SK-N-SH (cell line): ENCODE measurements around the gene CPA1. TPM values are rescaled to one million over a fixed set of nuclear protein-coding genes. Genes with fewer than 3 reads are reported as not detected.

ENCODE experiments used
- CTCF ChIA-PET: fragments of 300-600, 350-600 bp; formaldehyde crosslinking; extraction: SDS; loops from one replicate; lab custom pipeline; 2021; lab: Yijun Ruan, JAX
- POLR2A ChIA-PET: fragments of 350-600 bp; sonication (Branson Sonifier 250); formaldehyde crosslinking; extraction: SDS; loops from one replicate; lab custom pipeline; 2020; ENCODE audit warnings: antibody characterized with exemption, inconsistent platforms; lab: Yijun Ruan, JAX
- DNase-seq: peaks from one replicate; pipeline ENCODE4 v3.0.0; 2012
- H2AFZ ChIP-seq: fragments of 200-600 bp; sonication (generic); 2 replicates; pipeline ENCODE4 v1.8.1; 2016; ENCODE audit warnings: antibody characterized with exemption, mild to moderate bottlenecking, low read depth
- H3F3A ChIP-seq: fragments of 200-600 bp; sonication (generic); replicated peaks from 2 replicates; pipeline ENCODE3; 2016; ENCODE audit warnings: antibody characterized with exemption, mild to moderate bottlenecking; ENCODE audit not compliant: insufficient read depth
- H3K27ac ChIP-seq, 2 experiments: fragments of 200-500 bp in 1 of 2; fragments of 200-600 bp in 1 of 2; sonication (Bioruptor generic) in 1 of 2; sonication (generic), shearing (Covaris generic) in 1 of 2; 2 replicates each; pipeline versions ENCODE4 v1.5.1 to v1.6.1; 2014 to 2016; ENCODE audit warnings: low read depth in 2 of 2, inconsistent platforms in 1 of 2, low read length in 1 of 2, mild to moderate bottlenecking in 1 of 2, mixed read lengths in 1 of 2
- H3K27me3 ChIP-seq: fragments of 200-600 bp; sonication (generic), shearing (Covaris generic); 2 replicates; pipeline ENCODE4 v1.6.1; 2016; ENCODE audit warnings: mixed run types; ENCODE audit not compliant: insufficient read depth
- H3K36me3 ChIP-seq, 2 experiments: fragments of 200-500 bp in 1 of 2; fragments of 200-600 bp in 1 of 2; sonication (Bioruptor generic) in 1 of 2; sonication (generic) in 1 of 2; replicated peaks in 1 of 2; 2 replicates each; pipeline versions ENCODE3 to v1.5.1; 2014 to 2016; ENCODE audit warnings: low read length in 1 of 2, mild to moderate bottlenecking in 1 of 2; ENCODE audit not compliant: insufficient read depth in 2 of 2, control insufficient read depth in 1 of 2
- H3K4me1 ChIP-seq, 2 experiments: fragments of 200-500 bp in 1 of 2; fragments of 200-600 bp in 1 of 2; sonication (Bioruptor generic) in 1 of 2; sonication (generic), shearing (Covaris generic) in 1 of 2; 2 replicates each; pipeline versions ENCODE4 v1.5.1 to v1.6.1; 2014 to 2016; ENCODE audit warnings: low read depth in 1 of 2, low read length in 1 of 2, mixed run types in 1 of 2; ENCODE audit not compliant: insufficient read depth in 2 of 2, control insufficient read depth in 1 of 2
- H3K4me2 ChIP-seq: fragments of 200-600 bp; sonication (generic), shearing (Covaris generic); 2 replicates; pipeline ENCODE4 v1.6.1; 2017; ENCODE audit warnings: mixed run types
- H3K4me3 ChIP-seq, 2 experiments: fragments of 200-500 bp in 1 of 2; fragments of 200-600 bp in 1 of 2; sonication (Bioruptor generic) in 1 of 2; sonication (generic), shearing (Covaris generic) in 1 of 2; 2 replicates each; pipeline versions ENCODE4 v1.5.1 to v1.8.1; 2014 to 2016; ENCODE audit warnings: low read depth in 2 of 2, inconsistent platforms in 1 of 2, low read length in 1 of 2, mild to moderate bottlenecking in 1 of 2, mixed read lengths in 1 of 2, moderate library complexity in 1 of 2
- H3K79me2 ChIP-seq: fragments of 200-600 bp; sonication (generic); 2 replicates; pipeline ENCODE4 v1.8.1; 2017; ENCODE audit warnings: mild to moderate bottlenecking; ENCODE audit not compliant: insufficient read depth
- H3K9ac ChIP-seq: fragments of 200-600 bp; sonication (generic); 2 replicates; pipeline ENCODE4 v1.6.1; 2017; ENCODE audit warnings: mixed run types
- H3K9me2 ChIP-seq: fragments of 200-600 bp; sonication (generic); 2 replicates; pipeline ENCODE4 v1.6.1; 2017; ENCODE audit warnings: mixed run types
- H3K9me3 ChIP-seq: fragments of 200-600 bp; sonication (generic); 2 replicates; pipeline ENCODE4 v1.6.1; 2017; ENCODE audit warnings: mixed run types, mild to moderate bottlenecking, moderate library complexity
- H4K20me1 ChIP-seq: fragments of 200-600 bp; sonication (generic); 2 replicates; pipeline ENCODE4 v1.6.1; 2017; ENCODE audit warnings: mild to moderate bottlenecking, mixed run types; ENCODE audit not compliant: insufficient read depth
- CHD2 ChIP-seq: fragments of 150-350 bp; IDR thresholded peaks from 2 replicates; pipeline ENCODE4 v1.6.1; 2018; ENCODE audit warnings: low read length; ENCODE audit not compliant: partially characterized antibody
- ELF1 ChIP-seq: IDR thresholded peaks from 2 replicates; pipeline ENCODE4 v1.4.0; 2012
- EP300 ChIP-seq, 2 experiments: IDR thresholded peaks; 2 replicates each; pipeline versions ENCODE4 v1.4.0 to v1.6.1; 2012; ENCODE audit warnings: borderline replicate concordance in 1 of 2, low read depth in 1 of 2, low read length in 1 of 2
- EZH2phosphoT487 ChIP-seq: fragments of 200-600 bp; sonication (generic); IDR thresholded peaks from 2 replicates; pipeline ENCODE4 v1.6.1; 2017; ENCODE audit warnings: low read depth, mixed run types, mild to moderate bottlenecking, antibody characterized with exemption, moderate library complexity, borderline replicate concordance
- FOSL2 ChIP-seq: IDR thresholded peaks from 2 replicates; pipeline ENCODE4 v1.4.0; 2012; ENCODE audit warnings: low read depth, mild to moderate bottlenecking, moderate library complexity, borderline replicate concordance
- GATA2 ChIP-seq: sonication (generic); formaldehyde crosslinking; IDR thresholded peaks from 2 replicates; pipeline ENCODE4 v1.5.0; 2020; ENCODE audit warnings: mild to moderate bottlenecking, missing genetic modification reagents
- IRF3 ChIP-seq: fragments of 150-350 bp; IDR thresholded peaks from 2 replicates; pipeline ENCODE4 v1.6.1; 2016; ENCODE audit warnings: mild to moderate bottlenecking, low read depth, low read length
- MXI1 ChIP-seq: IDR thresholded peaks from 2 replicates; pipeline ENCODE4 v1.6.1; 2012; ENCODE audit warnings: mild to moderate bottlenecking, low read depth, low read length, improper control_type of control experiment
- NRF1 ChIP-seq: IDR thresholded peaks from 2 replicates; pipeline ENCODE4 v1.6.1; 2012; ENCODE audit warnings: low read depth, mild to moderate bottlenecking, low read length
- POLR2AphosphoS5 ChIP-seq: IDR thresholded peaks from 2 replicates; pipeline ENCODE4 v1.6.1; 2012; ENCODE audit warnings: low read depth, low read length
- RAD21 ChIP-seq: IDR thresholded peaks from 2 replicates; pipeline ENCODE4 v1.6.1; 2012; ENCODE audit warnings: mild to moderate bottlenecking, low read length
- RCOR1 ChIP-seq: fragments of 150-350 bp; IDR thresholded peaks from 2 replicates; pipeline ENCODE4 v1.6.1; 2017; ENCODE audit warnings: antibody characterized with exemption, low read length
- REST ChIP-seq: IDR thresholded peaks from 2 replicates; pipeline ENCODE4 v1.6.1; 2012; ENCODE audit warnings: mild to moderate bottlenecking, low read depth, low read length, moderate library complexity
- RFX5 ChIP-seq: IDR thresholded peaks from 2 replicates; pipeline ENCODE4 v1.6.1; 2012; ENCODE audit warnings: mild to moderate bottlenecking, improper control_type of control experiment, low read length
- RXRA ChIP-seq: IDR thresholded peaks from 2 replicates; pipeline ENCODE4 v1.4.0; 2012; ENCODE audit warnings: low read depth, mild to moderate bottlenecking, borderline replicate concordance
- SMC3 ChIP-seq: IDR thresholded peaks from 2 replicates; pipeline ENCODE4 v1.6.1; 2012; ENCODE audit warnings: low read depth, low read length, improper control_type of control experiment
- TCF12 ChIP-seq: IDR thresholded peaks from 2 replicates; pipeline ENCODE4 v1.4.0; 2012
- TEAD4 ChIP-seq: IDR thresholded peaks from 2 replicates; pipeline ENCODE4 v1.4.0; 2012; ENCODE audit warnings: mild to moderate bottlenecking, borderline replicate concordance; ENCODE audit not compliant: insufficient read depth
- USF1 ChIP-seq: IDR thresholded peaks from 2 replicates; pipeline ENCODE4 v1.4.0; 2012; ENCODE audit warnings: low read depth, borderline replicate concordance
- USF2 ChIP-seq: fragments of 150-350 bp; IDR thresholded peaks from 2 replicates; pipeline ENCODE4 v1.6.1; 2017; ENCODE audit warnings: antibody characterized with exemption, low read length, low read depth, borderline replicate concordance
- ZBTB33 ChIP-seq: IDR thresholded peaks from 2 replicates; pipeline ENCODE4 v1.4.0; 2012; ENCODE audit warnings: low read depth, borderline replicate concordance
- WGBS: methylation state at CpG from one replicate; pipeline ENCODE4 v1.1.6; 2017; ENCODE audit warnings: low lambda C conversion rate; 5-methylcytosine and 5-hydroxymethylcytosine counted together
- polyA plus RNA-seq, 3 experiments: library from polyadenylated mRNA; depleted of rRNA; stranded (reverse); fragments of >200 nt; gene quantifications; 2 replicates each; pipeline ENCODE4 v1.2.3, GENCODE V29; 2012

The CPA1 gene
- polyA plus RNA-seq, 1 of the 3 experiments (the other 2 are of a cell fraction), result 0.05 TPM

- TF ChIP-seq ZBTB33 (no peak), USF2 (no peak), MXI1 (0 out of 2 replicates have a peak, but pooled peaks have one; percentile 13), EZH2phosphoT487 (no peak), SMC3 (no peak), RXRA (no peak), TCF12 (peak; percentile 56; the same call in 1 of the 2 replicates), EP300 (IDR thresholded peaks at IDR 0.05; ENCODE audit: borderline replicate concordance in 1 of 2, low read depth in 1 of 2, low read length in 1 of 2) (no peak; a peak in 1 of 4 replicates), FOSL2 (peak; percentile 48; the same call in 1 of the 2 replicates)
Observed at GRCh38 chr7:130365511-130366441, 14.5 kb upstream of the CPA1 start (continued).

GRCh38 chr7:130366564-130366963, 13.7 kb upstream of the CPA1 start:
- Histone ChIP-seq H3K27me3 (no peaks in the 10 kb centered on the region), H4K20me1 (no peaks in the 10 kb centered on the region), H3K36me3 (no peaks in the 10 kb centered on the region), H3K4me2 (peak overlapping the region; percentile 26; the same call in 1 of the 2 replicates), H2AFZ (no peak overlapping the region), H3K9me3 (no peaks in the 10 kb centered on the region), H3K27ac (peak overlapping the region in 1 of 2 experiments; percentile 96; a peak in 2 of 4 replicates), H3K79me2 (no peaks in the 10 kb centered on the region), H3F3A (peaks cover 13% of the 10 kb centered on the region), H3K9me2 (no peaks in the 10 kb centered on the region), H3K4me3 (no peak overlapping the region)
- POLR2A ChIA-PET, result no interaction called here
- 82% methylated on average over 6 of the region's 6 CpGs for WGBS
- CTCF ChIA-PET, result no interaction called here
- no peak for DNase-seq
- no peak for TF ChIP-seq GATA2 (CRISPR knock-in tag)
- TF ChIP-seq IRF3, result no peak
- TF ChIP-seq RAD21, result no peak
- TF ChIP-seq ELF1, result no peak
- TF ChIP-seq USF1, result no peak
- TF ChIP-seq REST, result no peak
- TF ChIP-seq RFX5, result no peak
- TF ChIP-seq CHD2, result no peak
- no peak for TF ChIP-seq POLR2AphosphoS5
- TF ChIP-seq RCOR1, result no peak
- no peak for TF ChIP-seq MXI1
- no peak for TF ChIP-seq NRF1
- no peak for TF ChIP-seq TEAD4
- TF ChIP-seq EZH2phosphoT487, result no peak
- TF ChIP-seq EP300 (IDR thresholded peaks at IDR 0.05; ENCODE audit: borderline replicate concordance in 1 of 2, low read depth in 1 of 2, low read length in 1 of 2), result no peak
- TF ChIP-seq, all 33 proteins: peak for 0
- no peak overlapping the region for H3K9ac ChIP-seq
- H3K4me1 ChIP-seq, result peaks cover 49 to 66% of the 10 kb centered on the region in 2 experiments
